Liver (tissue), 3 donors: ENCODE measurements around the gene NEFH.

Experiments
- EGR1 ChIP-seq, 2 donors: IDR thresholded peaks; 2 replicates each; pipeline ENCODE4 v1.6.1; 2016 to 2018; ENCODE audit warnings: antibody characterized with exemption in 2 of 2, low read depth in 2 of 2
- GABPA ChIP-seq, 2 donors: IDR thresholded peaks in 1 of 2; conservative IDR thresholded peaks in 1 of 2; 2 replicates each; pipeline ENCODE4 v1.6.1; 2016; ENCODE audit warnings: antibody characterized with exemption in 2 of 2, mild to moderate bottlenecking in 1 of 2, moderate library complexity in 1 of 2
- HNF4G ChIP-seq: IDR thresholded peaks from 2 replicates; pipeline ENCODE4 v1.6.1; 2016; ENCODE audit warnings: antibody characterized with exemption
- JUND ChIP-seq, 2 donors: IDR thresholded peaks; 2 replicates each; pipeline ENCODE4 v1.6.1; 2016; ENCODE audit warnings: antibody characterized with exemption in 2 of 2
- RAD21 ChIP-seq, 2 donors: IDR thresholded peaks; 2 replicates each; pipeline ENCODE4 v1.6.1; 2016; ENCODE audit warnings: antibody characterized with exemption in 2 of 2, mild to moderate bottlenecking in 2 of 2
- RXRA ChIP-seq, 2 donors: IDR thresholded peaks; 2 replicates each; pipeline ENCODE4 v1.6.1; 2017 to 2018; ENCODE audit warnings: antibody characterized with exemption in 2 of 2, mild to moderate bottlenecking in 1 of 2
- SP1 ChIP-seq: IDR thresholded peaks from 2 replicates; pipeline ENCODE4 v1.6.1; 2018; ENCODE audit warnings: antibody characterized with exemption, mild to moderate bottlenecking
- TAF1 ChIP-seq: conservative IDR thresholded peaks from 2 replicates; pipeline ENCODE4 v1.6.1; 2016; ENCODE audit warnings: antibody characterized with exemption, mild to moderate bottlenecking
- TF ChIP-seq, protein P1 (sequence below): fragments of 150-350 bp; IDR thresholded peaks from 2 replicates; pipeline ENCODE4 v1.5.1; 2017; ENCODE audit warnings: improper control_type of control experiment, low read depth, low read length; ENCODE audit not compliant: missing input control
- TF ChIP-seq, protein P2 (sequence below): IDR thresholded peaks from 2 replicates; pipeline ENCODE4 v1.6.1; 2016; ENCODE audit warnings: antibody characterized with exemption
- TF ChIP-seq, protein P3 (sequence below): IDR thresholded peaks from 2 replicates; pipeline ENCODE4 v1.6.1; 2016; ENCODE audit warnings: antibody characterized with exemption, mild to moderate bottlenecking
- TF ChIP-seq, protein P4 (sequence below): IDR thresholded peaks from 2 replicates; pipeline ENCODE4 v1.6.1; 2016; ENCODE audit warnings: antibody characterized with exemption
- donor health status: healthy.
- donor health status: healthy.

DNA sequence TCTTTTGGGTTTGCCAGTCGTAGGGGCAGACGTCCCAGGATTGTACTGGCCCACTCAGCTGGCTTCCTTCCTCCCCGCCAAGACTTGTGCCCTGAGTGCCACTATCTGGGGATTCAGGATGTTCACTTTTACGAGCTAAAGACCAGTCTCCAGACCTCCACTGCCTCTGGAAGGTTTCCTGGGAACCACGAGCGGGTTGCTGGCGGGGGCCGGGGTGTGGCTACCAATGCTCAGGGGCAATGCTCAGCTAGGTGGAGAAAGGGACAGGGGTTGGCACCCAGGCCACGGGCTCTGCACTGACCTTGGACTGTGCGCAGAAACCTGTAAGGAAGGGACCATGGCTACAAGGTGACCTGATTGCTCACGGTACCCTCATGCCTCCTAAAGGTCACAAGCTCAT, 2.2 kb downstream of the NEFH start:
- no peak for TF ChIP-seq JUND (IDR thresholded peaks at IDR 0.05)
- TF ChIP-seq, protein P1, sequence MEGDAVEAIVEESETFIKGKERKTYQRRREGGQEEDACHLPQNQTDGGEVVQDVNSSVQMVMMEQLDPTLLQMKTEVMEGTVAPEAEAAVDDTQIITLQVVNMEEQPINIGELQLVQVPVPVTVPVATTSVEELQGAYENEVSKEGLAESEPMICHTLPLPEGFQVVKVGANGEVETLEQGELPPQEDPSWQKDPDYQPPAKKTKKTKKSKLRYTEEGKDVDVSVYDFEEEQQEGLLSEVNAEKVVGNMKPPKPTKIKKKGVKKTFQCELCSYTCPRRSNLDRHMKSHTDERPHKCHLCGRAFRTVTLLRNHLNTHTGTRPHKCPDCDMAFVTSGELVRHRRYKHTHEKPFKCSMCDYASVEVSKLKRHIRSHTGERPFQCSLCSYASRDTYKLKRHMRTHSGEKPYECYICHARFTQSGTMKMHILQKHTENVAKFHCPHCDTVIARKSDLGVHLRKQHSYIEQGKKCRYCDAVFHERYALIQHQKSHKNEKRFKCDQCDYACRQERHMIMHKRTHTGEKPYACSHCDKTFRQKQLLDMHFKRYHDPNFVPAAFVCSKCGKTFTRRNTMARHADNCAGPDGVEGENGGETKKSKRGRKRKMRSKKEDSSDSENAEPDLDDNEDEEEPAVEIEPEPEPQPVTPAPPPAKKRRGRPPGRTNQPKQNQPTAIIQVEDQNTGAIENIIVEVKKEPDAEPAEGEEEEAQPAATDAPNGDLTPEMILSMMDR: no peak
- TF ChIP-seq, protein P2, sequence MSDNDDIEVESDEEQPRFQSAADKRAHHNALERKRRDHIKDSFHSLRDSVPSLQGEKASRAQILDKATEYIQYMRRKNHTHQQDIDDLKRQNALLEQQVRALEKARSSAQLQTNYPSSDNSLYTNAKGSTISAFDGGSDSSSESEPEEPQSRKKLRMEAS: no peak
- no peak for TF ChIP-seq HNF4G
- TF ChIP-seq RXRA (IDR thresholded peaks at IDR 0.05): no peak
- TF ChIP-seq, protein P3, sequence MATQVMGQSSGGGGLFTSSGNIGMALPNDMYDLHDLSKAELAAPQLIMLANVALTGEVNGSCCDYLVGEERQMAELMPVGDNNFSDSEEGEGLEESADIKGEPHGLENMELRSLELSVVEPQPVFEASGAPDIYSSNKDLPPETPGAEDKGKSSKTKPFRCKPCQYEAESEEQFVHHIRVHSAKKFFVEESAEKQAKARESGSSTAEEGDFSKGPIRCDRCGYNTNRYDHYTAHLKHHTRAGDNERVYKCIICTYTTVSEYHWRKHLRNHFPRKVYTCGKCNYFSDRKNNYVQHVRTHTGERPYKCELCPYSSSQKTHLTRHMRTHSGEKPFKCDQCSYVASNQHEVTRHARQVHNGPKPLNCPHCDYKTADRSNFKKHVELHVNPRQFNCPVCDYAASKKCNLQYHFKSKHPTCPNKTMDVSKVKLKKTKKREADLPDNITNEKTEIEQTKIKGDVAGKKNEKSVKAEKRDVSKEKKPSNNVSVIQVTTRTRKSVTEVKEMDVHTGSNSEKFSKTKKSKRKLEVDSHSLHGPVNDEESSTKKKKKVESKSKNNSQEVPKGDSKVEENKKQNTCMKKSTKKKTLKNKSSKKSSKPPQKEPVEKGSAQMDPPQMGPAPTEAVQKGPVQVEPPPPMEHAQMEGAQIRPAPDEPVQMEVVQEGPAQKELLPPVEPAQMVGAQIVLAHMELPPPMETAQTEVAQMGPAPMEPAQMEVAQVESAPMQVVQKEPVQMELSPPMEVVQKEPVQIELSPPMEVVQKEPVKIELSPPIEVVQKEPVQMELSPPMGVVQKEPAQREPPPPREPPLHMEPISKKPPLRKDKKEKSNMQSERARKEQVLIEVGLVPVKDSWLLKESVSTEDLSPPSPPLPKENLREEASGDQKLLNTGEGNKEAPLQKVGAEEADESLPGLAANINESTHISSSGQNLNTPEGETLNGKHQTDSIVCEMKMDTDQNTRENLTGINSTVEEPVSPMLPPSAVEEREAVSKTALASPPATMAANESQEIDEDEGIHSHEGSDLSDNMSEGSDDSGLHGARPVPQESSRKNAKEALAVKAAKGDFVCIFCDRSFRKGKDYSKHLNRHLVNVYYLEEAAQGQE: no peak
- TF ChIP-seq RAD21 (IDR thresholded peaks at IDR 0.05): no peak
- TF ChIP-seq GABPA (IDR thresholded peaks at IDR 0.05 in 1 of 2, conservative IDR thresholded peaks at IDR 0.05 in 1 of 2): no peak
- TF ChIP-seq TAF1: no peak
- no peak for TF ChIP-seq EGR1 (IDR thresholded peaks at IDR 0.05; ENCODE audit: low read depth in 2 of 2)
- TF ChIP-seq, protein P4, sequence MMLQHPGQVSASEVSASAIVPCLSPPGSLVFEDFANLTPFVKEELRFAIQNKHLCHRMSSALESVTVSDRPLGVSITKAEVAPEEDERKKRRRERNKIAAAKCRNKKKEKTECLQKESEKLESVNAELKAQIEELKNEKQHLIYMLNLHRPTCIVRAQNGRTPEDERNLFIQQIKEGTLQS: no peak
- no peak for TF ChIP-seq SP1
